DOHH2 (cell line): Measurements from ENCODE around the gene SMPD1.

ENCODE experiments used
- H3F3A ChIP-seq: fragments of 200-600 bp; sonication (generic), shearing (Covaris generic); 2 replicates; pipeline ENCODE4 v1.6.0; 2016; ENCODE audit warnings: antibody characterized with exemption, mild to moderate bottlenecking; ENCODE audit not compliant: control insufficient read depth, insufficient read depth
- H3K27ac ChIP-seq: fragments of 200-600 bp; sonication (generic); 2 replicates; pipeline ENCODE4 v1.5.1; 2014; ENCODE audit warnings: low read depth, mild to moderate bottlenecking, low read length, moderate library complexity
- H3K27me3 ChIP-seq: fragments of 200-600 bp; sonication (generic); 2 replicates; pipeline ENCODE4 v1.6.1; 2014; ENCODE audit warnings: mild to moderate bottlenecking, low read length, mixed read lengths; ENCODE audit not compliant: control insufficient read depth
- H3K36me3 ChIP-seq: fragments of 200-600 bp; sonication (generic); 2 replicates; pipeline ENCODE4 v1.6.1; 2014; ENCODE audit warnings: mild to moderate bottlenecking, low read length, moderate library complexity, mixed read lengths; ENCODE audit not compliant: control insufficient read depth
- H3K4me1 ChIP-seq: fragments of 200-600 bp; sonication (generic); 2 replicates; pipeline ENCODE4 v1.6.1; 2014; ENCODE audit warnings: mild to moderate bottlenecking, low read length, mixed read lengths; ENCODE audit not compliant: control insufficient read depth
- H3K4me2 ChIP-seq: fragments of 200-600 bp; sonication (generic); 2 replicates; pipeline ENCODE4 v1.6.0; 2014; ENCODE audit warnings: mild to moderate bottlenecking, low read length, moderate library complexity
- H3K4me3 ChIP-seq: fragments of 200-600 bp; sonication (generic); 2 replicates; pipeline ENCODE4 v1.5.1; 2014; ENCODE audit warnings: mild to moderate bottlenecking, low read length, mixed read lengths
- H3K79me2 ChIP-seq: fragments of 200-600 bp; sonication (generic); 2 replicates; pipeline ENCODE4 v1.6.1; 2014; ENCODE audit warnings: mild to moderate bottlenecking, low read length, mixed read lengths; ENCODE audit not compliant: control insufficient read depth
- H3K9me2 ChIP-seq: fragments of 200-600 bp; sonication (generic); replicated peaks from 2 replicates; pipeline ENCODE4 v1.6.1; 2014; ENCODE audit warnings: mild to moderate bottlenecking, low read length, mixed read lengths; ENCODE audit not compliant: control insufficient read depth
- H3K9me3 ChIP-seq: fragments of 200-600 bp; sonication (generic); 2 replicates; pipeline ENCODE4 v1.6.1; 2014; ENCODE audit warnings: antibody characterized with exemption, low read length, mixed read lengths; ENCODE audit not compliant: control insufficient read depth, insufficient read depth
- H4K20me1 ChIP-seq: fragments of 200-600 bp; sonication (generic); 2 replicates; pipeline ENCODE4 v1.6.0; 2014; ENCODE audit warnings: low read depth, mild to moderate bottlenecking, antibody characterized with exemption, low read length, moderate library complexity; ENCODE audit not compliant: control insufficient read depth, insufficient read depth
- CTCF ChIP-seq: fragments of 200-600 bp; sonication (generic); IDR thresholded peaks from one replicate; pipeline ENCODE4 v1.5.1; 2014; ENCODE audit warnings: antibody characterized with exemption, mild to moderate bottlenecking, low read depth, low read length; ENCODE audit not compliant: poor library complexity, severe bottlenecking
- EZH2phosphoT487 ChIP-seq: fragments of 200-600 bp; sonication (generic); IDR thresholded peaks from 2 replicates; pipeline ENCODE4 v1.6.1; 2017; ENCODE audit warnings: borderline replicate concordance, mild to moderate bottlenecking, antibody characterized with exemption, low read length, moderate library complexity, mixed read lengths

Gene SMPD1

GRCh38 chr11:6402561-6402981 lies 12.3 kb downstream of the SMPD1 start:
- Histone ChIP-seq H3K27ac (peak overlapping the region; percentile 84), H3K36me3 (no peaks in the 10 kb centered on the region), H3F3A (no peaks in the 10 kb centered on the region), H3K9me3 (no peaks in the 10 kb centered on the region), H3K27me3 (no peaks in the 10 kb centered on the region), H3K79me2 (no peaks in the 10 kb centered on the region), H3K4me2 (peak overlapping the region; percentile 93), H4K20me1 (no peaks in the 10 kb centered on the region; the same call in 1 of the 2 replicates), H3K4me3 (peak overlapping the region; percentile 70), H3K4me1 (peaks cover 36% of the 10 kb centered on the region), H3K9me2 (no peaks in the 10 kb centered on the region)
- no peak for TF ChIP-seq CTCF
- no peak for TF ChIP-seq EZH2phosphoT487

- Histone ChIP-seq H3K27ac (peak overlapping the region; percentile 84), H3K4me3 (peak overlapping the region; percentile 70), H3K36me3 (no peaks in the 10 kb centered on the region), H3K9me2 (no peaks in the 10 kb centered on the region), H3K27me3 (no peaks in the 10 kb centered on the region), H3K4me2 (peak overlapping the region; percentile 93), H3K9me3 (no peaks in the 10 kb centered on the region), H3K4me1 (peaks cover 36% of the 10 kb centered on the region), H4K20me1 (no peaks in the 10 kb centered on the region; the same call in 1 of the 2 replicates), H3K79me2 (no peaks in the 10 kb centered on the region), H3F3A (no peaks in the 10 kb centered on the region)
- TF ChIP-seq EZH2phosphoT487 (no peak), CTCF (no peak)
Observed at GRCh38 chr11:6403539-6403938, 13.3 kb downstream of the SMPD1 start.

- no peak overlapping the region for H3K4me3 ChIP-seq
- no peaks in the 10 kb centered on the region for H3K27me3 ChIP-seq
- H3K9me2 ChIP-seq, result no peaks in the 10 kb centered on the region
- H3K36me3 ChIP-seq, result no peaks in the 10 kb centered on the region
- H3K4me1 ChIP-seq, result peaks cover 36% of the 10 kb centered on the region
- H3K9me3 ChIP-seq, result no peaks in the 10 kb centered on the region
- no peaks in the 10 kb centered on the region for H3F3A ChIP-seq
- no peaks in the 10 kb centered on the region for H3K79me2 ChIP-seq
- no peak overlapping the region for H3K27ac ChIP-seq
- H3K4me2 ChIP-seq, result no peak overlapping the region
- TF ChIP-seq EZH2phosphoT487 (no peak), CTCF (no peak)
- H4K20me1 ChIP-seq, result no peaks in the 10 kb centered on the region; the same call in 1 of the 2 replicates
Observed at GRCh38 chr11:6404342-6405051, 14.2 kb downstream of the SMPD1 start.
